HG02884 (cell line): ENCODE results near the gene RNF224.
"Not testable (repeated sequence)": the region's sequence is repeated elsewhere in the genome, so short reads cannot be mapped to it uniquely, and the experiment has no call there.

ENCODE experiments used
- ATAC-seq: cut with Tn5 transposase; IDR thresholded peaks from one replicate; pipeline ENCODE4 v1.9.1; 2021; ENCODE audit warnings: mild to moderate bottlenecking, moderate library complexity; ENCODE audit not compliant: unreplicated experiment

Gene RNF224

GRCh38 chr9:137251490-137252268, 24.4 kb downstream of the RNF224 start:
- no peak for ATAC-seq

DNA sequence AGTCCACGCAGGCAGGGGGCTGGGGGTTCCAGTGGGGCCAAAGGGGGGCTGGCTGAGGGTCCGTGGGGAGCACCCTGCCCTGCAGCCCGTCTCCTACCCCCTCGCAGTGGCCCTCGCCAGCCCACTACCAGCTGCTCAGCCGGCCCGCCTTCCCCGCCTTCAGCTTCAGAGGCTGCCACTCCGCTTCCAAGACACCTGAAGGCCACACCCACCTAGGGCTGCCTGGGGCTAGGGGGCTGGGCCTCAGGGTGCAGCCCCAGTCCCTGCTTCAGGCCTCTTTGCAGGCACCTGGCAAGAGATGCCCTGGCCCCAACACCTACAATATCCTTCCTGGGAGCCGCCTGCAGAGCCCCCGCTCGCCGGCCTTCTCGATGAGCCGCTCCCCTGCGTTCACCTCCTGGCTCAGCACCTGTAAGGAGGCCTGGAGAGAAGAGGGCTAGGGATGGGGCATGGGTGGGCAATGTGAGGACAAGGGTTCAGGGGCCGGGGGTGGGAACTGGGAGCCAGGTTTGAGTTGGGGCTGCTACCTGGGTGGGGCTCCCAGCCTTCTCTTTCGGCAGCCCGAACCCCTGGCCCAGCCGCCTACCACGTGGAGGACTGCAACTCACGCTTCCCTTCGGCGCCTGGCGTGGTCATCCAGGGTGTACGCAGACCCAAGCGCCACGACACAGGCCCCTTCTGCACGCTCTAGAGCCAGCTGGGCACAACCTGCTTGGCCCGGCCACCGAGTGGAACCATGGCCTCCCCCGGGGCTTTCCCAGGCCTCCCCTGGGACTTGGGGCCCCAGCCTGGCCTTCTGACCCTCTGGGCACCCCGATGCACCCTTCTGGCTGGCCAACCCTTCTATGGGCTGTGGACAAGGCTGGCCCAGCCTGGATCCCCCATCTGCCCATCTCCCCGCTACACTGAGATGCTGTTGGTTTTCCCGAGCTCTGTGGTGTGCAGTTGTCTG, 25.5 kb downstream of the RNF224 start:
- no peak for ATAC-seq

GRCh38 chr9:137253717-137254623, 26.7 kb downstream of the RNF224 start:
- no peak for ATAC-seq

DNA sequence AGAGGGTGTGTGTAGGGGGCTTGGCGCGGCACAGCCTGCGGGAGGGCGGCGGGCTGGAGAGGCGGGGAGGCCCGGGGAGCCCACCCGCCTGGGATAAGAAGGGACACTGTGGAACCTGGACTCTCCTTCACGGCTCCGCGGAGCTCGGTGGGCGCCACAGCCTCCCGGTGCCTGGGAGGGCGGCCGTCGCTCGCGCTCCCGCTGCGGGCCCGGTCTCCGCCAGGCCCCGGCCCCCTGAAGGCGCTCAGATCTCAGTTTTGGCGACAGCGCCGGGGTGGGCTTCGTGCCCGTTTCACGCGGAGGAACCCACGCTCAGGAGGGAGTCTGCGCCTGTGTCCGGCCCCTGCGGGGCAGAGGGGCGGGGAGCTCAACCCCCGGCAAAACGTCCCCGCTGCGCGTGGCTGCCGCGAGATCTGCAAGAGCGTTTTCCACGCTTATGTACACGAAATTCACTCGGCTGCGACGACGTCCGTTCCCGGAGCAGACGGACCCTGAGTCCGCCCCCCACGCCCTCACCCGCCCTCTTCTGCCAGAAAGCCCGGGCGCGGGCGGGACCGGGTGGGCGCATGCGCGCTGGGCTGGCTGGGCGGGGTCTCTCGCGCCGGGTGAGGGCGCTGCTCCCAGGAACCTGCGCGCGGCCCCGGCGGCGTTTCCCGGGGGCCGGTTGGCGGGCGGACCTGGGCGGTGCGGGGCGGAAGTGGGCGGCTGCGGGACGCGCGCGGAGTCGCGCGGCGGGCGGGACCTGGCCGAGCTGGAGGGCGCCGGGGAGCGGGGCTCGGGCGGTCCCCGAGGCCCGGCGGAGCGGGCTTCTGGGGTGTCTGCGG, 27.5 kb downstream of the RNF224 start, which contains the start of gene NELFB:
Gene NELFB (plus strand): TSS at position 704 of the 824 bp plus-strand sequence.
- ATAC-seq: peak; percentile 72

GRCh38 chr9:137255448-137256114, 28.3 kb downstream of the RNF224 start:
- ATAC-seq: peak; percentile 27

DNA sequence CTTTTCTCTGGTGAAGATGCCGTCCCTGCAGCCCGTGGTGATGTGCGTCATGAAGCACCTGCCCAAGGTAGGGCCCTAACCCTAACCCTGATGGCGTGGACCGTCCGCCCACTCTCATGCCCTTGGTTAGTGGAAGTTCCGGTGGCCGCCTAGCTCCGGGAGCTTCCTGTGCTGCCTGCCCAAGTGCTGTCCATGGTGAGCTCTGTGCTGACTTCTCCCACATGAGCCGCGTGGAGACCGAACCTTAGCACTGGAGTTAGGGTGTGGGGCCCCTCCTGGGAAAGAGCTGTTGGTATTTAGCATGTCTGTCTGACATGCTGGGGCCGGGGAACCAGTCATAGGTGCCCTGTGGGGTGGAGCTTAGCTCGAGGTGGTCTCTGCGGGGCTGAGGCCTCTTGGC, 29.1 kb downstream of the RNF224 start:
- no peak for ATAC-seq

- no peak for ATAC-seq
These were observed 29.6 kb downstream of the RNF224 start for GRCh38 chr9:137256856-137257255.

DNA sequence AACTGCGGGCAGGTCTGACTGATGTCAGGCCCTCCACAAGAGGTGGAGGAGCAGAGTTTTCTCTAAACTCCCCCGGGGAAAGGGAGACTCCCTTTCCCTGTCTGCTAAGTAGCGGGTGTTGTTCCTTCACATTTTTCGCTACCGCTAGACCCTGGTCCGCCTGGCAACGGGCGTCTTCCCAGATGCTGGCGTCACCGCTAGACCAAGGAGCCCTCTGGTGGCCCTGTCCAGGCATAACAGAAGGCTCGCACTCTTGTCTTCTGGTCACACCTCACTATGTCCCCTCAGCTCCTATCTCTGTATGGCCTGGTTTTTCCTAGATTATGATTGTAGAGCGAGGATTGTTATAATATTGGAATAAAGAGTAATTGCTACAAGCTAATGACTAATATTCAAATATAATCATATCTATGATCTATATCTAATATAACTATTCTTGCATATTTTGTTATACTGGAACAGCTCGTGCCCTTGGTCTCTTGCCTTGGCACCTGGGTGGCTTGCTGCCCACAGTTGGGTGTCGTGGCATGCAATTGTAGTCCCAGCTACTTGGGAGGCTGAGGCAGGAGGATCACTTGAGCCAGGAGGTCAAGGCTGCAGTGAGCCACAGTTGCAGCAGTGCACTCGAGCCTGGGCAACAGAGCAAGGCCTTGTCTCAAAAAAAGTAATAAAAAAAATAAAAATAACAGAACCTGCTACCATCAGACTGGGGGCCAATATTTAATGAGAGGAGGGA, 35.0 kb downstream of the RNF224 start:
- not testable (repeated sequence) for ATAC-seq

- no peak for ATAC-seq
These were observed 35.6 kb downstream of the RNF224 start for GRCh38 chr9:137262909-137263285.

GRCh38 chr9:137263506-137263905, 36.2 kb downstream of the RNF224 start:
- ATAC-seq: no peak

GRCh38 chr9:137264067-137264466, 36.8 kb downstream of the RNF224 start:
- no peak for ATAC-seq

DNA sequence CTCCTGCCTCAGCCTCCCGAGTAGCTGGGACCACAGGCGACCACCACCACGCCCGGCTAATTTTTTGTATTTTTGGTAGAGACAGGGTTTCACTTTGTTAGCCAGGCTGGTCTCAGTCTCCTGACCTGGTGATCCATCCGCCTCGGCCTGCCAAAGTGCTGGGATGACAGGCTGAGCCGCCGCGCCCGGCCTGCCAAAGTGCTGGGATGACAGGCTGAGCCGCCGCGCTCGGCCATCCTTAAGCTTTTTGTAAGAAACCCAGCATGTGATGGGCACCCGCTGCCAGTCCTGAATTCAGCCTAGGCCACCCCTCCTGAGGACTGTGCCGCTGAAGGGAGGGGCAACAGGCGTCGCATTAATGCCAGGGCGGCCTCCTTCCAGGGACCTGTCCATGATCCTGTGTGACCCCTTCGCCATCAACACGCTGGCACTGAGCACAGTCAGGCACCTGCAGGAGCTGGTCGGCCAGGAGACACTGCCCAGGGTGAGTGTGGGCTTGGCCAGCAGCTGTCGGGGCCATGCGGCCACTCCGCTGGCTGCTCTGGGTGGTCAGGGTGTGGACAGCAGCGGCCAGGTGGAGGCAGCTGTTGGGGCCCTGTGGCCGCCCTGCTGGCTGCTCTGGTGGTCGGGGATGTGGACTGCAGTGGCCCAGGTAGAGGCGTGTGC, 38.3 kb downstream of the RNF224 start:
- no peak for ATAC-seq

- no peak for ATAC-seq
These were observed 38.8 kb downstream of the RNF224 start for GRCh38 chr9:137266162-137266527.

DNA sequence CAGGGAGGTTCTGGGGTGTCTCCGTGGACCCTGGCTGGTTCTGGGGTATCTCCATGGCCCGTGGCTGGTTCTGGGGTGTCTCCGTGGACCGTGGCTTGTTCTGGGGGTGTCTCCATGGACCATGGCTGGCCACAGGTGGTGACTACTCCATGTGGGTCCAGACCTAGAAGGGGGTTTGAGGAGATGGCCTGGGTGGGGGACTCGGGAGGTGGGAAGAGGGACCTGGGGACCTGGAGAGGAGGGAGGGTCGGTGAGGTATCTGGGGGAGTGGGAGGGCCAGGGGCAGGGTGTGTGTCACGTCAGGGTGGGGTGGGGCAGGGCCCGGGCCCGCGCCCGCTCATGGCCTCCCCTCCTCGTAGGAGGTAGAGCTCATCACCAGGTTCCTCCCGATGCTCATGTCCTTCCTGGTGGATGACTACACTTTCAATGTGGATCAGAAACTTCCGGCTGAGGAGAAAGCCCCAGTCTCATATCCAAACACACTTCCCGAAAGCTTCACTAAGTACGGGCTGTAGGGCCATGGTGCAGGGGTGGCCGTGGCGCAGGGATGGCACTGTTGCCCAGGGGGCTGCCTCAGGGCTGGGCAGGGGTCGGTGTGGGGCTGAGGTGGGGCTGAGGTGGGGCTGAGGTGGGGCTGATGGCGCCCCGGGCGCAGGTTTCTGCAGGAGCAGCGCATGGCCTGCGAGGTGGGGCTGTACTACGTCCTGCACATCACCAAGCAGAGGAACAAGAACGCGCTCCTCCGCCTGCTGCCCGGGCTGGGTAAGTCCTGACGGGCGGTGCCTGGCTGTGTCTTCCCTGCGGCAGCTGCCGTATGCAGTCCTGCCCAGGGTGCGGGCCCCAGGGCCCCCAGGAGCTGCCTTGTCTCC, 39.5 kb downstream of the RNF224 start:
- no peak for ATAC-seq

DNA sequence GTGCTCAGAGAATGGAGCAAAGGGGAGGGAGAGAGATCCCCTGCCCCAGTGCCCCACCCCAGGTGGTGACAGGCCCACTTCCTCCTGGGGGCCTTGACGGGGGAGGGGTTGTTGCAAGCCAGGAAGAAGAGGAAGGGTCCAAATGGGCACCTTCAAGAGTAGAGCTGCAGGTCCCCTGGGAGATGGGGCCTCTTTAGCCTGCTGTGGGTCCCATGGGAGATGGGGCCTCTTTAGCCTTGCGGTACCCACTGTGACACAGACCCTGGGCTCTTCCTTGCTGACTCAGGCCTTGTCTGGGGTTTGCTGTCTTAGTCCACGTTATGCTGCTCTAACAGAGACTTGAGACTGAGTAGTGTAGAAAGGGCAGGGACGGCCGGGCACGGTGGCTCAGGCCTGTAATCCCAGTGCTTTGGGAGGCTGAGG, 40.6 kb downstream of the RNF224 start:
- ATAC-seq: no peak

- ATAC-seq: no peak
These were observed 41.4 kb downstream of the RNF224 start for GRCh38 chr9:137268538-137269201.
